DMS153 treated with DMSO at 0.1 percent for 48 hours (cell line): ENCODE results near the gene GOLGA1.
"Not testable (repeated sequence)": the region's sequence is repeated elsewhere in the genome, so short reads cannot be mapped to it uniquely, and the experiment has no call there.

Experiments used
- DNase-seq: peaks from one replicate; lab custom pipeline; 2025; ENCODE audit not compliant: unreplicated experiment; lab: John Stamatoyannopoulos, UW

GOLGA1 gene

DNA sequence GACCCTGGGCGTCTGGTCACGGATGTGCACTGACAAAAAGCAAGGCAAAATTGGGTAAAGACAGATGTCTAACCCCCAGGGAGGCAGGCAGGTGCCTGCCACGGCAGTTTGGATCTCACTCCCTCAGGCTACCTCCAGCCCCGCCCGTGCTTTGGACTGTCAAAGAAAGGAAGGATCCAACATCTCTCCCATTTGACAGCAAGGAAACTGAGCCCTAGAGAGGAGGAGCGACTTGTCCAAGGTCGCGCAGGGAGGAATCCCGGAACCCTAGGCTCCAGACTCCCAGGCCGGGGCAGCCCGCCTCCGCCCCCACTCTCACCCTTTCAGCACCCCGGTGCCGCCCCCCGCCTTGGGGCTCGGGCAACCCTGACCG lies 376 bp downstream of the GOLGA1 start:
- no peak for DNase-seq

DNA sequence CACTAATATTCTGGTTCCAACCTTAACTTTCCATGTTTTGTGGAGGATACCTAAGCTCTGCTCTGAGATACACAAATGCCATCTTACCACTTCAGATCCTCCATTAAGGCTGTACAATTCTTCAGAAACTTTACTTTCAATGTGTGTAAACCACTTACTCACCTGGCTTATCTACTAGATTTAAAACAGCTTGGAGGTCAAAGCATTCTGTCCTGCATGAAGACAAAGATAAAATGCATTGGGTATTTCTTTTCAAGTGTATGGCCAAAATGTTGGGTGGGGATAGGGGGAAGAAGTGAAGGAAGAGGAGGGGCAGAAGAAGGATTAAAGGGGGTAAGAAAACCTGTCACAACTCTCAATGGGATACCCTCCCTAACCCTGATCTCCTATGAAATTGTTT lies 939 bp downstream of the GOLGA1 start:
- DNase-seq, result no peak

DNA sequence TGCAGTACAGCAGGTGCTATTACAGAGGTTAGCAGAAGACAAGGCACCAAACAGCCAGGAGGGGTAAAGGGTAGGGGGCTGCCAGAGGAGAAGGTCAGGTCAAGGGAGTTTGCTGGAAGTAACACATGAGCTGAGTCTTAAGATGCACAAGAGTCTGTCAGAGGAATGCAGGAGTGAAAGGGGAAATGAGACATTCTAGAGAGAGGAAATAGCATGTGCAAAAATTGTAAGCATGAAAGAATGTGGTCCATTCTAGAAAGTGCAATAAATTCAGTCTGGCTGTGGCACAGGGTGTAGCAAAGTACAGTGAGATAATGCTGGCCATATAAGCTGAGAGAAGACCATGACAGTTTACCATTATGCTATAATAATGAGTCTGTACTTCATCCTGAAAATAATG lies 6.6 kb downstream of the GOLGA1 start:
- no peak for DNase-seq

DNA sequence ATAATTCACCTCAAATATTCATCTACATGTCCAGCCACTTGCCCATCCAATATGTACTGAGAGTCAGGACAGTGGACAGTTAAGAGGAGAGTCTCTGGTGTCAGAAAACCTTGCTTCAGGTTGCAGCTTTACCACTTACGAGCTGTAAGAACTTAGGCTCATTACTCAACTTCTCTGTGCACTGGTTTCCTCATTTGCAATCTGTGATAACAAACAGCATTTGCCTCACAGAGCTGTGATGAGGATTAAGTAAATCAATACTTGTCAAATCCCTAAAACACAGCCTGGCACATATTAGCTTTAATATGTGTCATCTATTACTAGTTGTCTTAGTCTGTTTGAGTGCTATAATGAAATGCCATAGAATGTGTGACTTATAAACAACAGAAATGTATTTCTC lies 8.6 kb downstream of the GOLGA1 start:
- no peak for DNase-seq

DNA sequence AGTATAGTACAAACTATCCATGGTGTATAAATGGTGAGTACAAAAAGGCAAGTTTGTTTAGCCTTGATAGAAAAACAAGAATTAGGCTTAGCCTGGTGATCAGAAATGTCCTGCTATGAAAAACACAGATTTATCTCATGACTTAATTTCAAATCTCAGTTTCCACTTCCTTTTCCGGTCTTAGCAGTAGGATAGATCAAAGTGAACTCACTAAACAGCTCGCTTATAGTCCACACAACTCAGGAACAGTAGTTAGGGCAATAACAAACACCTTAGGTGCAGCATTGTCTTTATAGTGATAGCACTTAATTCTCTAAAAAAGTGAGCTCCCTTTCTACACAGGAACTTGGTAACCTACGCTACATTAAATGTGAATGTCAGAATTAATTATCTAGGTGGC lies 11.4 kb downstream of the GOLGA1 start:
- no peak for DNase-seq

DNA sequence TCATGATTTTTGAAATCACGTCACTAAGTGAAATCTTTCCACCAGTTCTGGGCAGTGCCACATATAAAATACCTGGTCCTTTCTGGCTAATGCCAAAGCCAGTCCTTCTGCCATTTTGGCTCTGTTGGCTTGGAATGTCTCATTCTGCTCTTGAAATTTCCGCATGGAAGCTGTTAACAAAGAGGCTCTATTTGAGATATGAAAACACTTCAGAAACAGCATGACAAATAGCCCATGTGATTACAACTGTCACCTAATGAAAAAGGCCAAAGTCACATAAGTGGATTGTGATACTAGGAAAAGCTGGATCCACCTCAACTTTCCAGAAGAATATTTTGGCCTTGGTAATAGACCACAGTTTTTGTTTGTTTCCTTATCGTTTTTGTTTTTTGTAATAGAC lies 12.8 kb downstream of the GOLGA1 start:
- DNase-seq, result no peak

DNA sequence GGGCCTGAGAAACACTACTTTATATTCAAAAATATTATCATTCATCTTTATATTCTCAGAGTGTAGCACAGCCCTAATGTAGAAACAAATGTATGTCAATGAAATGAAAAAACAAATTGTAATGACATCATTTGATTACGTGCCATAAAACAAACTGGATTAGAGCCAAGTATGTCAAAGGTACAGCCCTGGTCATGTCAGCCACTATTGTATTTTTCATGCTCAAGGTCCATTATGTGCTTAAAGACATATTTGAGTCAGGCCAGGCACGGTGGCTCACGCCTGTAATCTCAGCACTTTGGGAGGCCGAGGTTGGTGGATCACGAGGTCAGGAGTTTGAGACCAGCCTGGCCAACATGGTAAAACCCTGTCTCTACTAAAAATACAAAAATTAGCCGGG lies 20.5 kb downstream of the GOLGA1 start:
- DNase-seq, result not testable (repeated sequence)

DNA sequence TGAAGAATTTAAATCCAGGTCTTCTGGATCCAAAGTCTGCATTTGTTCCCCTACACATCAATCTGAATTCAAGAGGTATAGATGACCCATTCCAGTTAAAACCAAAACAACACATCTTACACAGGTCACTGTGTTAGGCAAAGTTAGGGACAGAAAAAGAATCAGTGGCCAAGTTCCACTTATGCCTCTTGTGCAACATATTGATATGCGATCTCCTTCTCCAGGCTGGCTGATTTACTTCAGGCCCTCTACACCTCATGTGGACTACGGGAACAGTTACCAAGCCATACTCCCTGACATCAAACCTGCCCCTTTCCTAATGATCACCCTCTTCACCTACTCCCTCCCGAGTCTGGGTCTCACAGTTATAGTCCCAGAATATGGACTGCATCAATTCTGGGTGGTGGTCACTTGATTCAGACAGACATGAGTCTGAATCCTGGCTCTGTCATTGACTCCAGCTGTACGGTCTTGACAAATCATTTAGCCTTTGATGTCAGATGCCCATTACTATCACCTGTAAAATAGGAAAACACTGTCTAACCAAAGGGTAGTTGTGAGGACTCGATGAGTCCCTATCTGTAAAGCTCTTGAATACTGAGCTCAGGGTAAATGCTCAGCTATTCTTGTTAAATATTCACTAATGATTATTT lies 26.0 kb downstream of the GOLGA1 start:
- DNase-seq, result no peak

DNA sequence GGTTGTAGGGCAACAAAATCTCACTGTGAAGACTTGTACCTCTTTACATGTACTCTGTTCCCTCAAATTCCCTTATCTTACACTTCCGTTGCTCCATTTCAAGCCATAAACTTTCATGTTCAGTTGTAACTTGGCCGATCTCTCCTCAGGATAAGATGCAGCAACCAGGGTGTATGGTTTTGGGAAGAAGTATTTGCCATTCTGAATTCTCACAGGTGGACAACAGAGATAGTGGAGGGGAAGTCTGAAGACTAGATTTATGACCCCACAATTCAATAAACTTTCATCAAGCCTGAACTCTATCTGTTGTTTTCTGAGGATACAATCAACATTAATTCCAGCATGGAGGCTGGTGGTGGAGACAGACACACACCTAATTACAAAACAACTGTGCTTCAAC lies 27.5 kb downstream of the GOLGA1 start:
- no peak for DNase-seq

DNA sequence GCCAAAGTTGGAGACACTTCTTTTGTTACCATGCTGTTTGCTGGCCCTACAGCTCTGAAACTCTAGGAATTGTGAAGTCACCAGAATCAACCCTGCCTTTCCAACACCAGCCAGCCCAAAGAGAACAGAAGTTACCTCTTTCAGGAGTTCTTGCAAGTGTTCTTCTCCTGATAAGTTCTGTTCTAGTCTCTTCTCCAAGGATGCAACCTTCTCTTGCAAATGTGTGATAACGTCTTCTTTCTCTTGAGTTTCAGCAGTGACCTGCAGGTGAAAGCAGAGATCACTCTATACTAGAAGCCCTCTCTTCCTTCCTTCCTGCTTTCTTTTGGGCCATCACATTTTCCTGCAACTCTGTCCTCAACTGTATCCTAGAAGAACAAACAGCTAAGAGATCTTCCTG lies 29.1 kb downstream of the GOLGA1 start:
- no peak for DNase-seq

DNA sequence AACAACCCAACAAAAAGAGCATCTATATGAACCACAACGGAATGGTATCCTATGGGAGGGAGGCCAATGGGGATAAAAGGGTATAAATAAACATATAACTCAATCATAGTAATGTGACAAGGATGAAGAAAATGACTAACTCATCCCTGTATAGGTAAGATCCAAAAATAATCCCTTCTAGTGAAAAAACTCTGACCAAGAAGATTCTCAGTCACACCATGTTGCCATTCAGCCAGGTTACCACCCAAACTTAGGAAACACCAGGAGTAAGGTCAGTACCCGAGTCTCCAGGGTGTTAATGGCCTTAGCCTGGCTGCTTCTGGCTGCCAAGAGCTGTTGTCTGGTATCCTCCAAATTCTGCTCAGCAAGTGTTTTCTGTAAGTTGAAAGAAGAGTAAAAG lies 32.8 kb downstream of the GOLGA1 start:
- DNase-seq, result no peak

DNA sequence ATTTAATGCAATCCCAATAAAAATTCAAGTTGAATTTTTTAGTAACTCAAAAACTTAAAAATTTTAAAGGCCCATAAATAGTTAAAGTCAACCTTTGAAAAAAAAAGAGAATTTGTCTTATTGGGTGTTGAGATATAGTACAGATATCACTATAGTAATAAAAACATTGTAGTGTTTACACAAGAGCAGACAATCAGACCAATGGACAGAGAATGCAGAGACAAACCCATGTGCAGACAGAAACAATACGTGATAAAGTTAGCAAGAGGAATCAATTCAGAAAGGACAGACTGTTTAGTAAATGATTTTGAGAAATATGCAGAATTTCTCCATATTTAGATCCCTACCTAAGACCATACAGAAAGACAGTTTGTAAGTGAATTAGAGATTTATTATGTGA lies 33.9 kb downstream of the GOLGA1 start:
- no peak for DNase-seq

DNA sequence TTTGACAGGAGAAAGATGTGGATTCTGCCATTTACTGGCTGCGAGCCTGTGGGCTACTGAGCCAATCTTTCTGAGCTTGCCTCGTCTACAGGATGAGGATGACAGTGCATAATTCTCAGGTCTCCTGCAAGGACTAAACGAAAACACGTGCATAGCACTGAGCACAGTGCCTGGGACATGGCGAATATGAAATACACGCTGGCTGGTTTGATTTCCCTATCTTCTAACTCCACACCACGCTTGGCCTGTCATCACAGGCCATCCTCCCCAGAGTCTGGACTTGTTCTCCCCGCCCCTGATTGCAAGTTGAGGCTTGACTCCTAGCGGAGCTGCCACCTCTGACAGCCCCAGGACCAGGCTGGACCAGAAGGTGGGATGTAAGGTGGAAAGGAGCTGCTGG lies 41.0 kb downstream of the GOLGA1 start:
- no peak for DNase-seq

DNA sequence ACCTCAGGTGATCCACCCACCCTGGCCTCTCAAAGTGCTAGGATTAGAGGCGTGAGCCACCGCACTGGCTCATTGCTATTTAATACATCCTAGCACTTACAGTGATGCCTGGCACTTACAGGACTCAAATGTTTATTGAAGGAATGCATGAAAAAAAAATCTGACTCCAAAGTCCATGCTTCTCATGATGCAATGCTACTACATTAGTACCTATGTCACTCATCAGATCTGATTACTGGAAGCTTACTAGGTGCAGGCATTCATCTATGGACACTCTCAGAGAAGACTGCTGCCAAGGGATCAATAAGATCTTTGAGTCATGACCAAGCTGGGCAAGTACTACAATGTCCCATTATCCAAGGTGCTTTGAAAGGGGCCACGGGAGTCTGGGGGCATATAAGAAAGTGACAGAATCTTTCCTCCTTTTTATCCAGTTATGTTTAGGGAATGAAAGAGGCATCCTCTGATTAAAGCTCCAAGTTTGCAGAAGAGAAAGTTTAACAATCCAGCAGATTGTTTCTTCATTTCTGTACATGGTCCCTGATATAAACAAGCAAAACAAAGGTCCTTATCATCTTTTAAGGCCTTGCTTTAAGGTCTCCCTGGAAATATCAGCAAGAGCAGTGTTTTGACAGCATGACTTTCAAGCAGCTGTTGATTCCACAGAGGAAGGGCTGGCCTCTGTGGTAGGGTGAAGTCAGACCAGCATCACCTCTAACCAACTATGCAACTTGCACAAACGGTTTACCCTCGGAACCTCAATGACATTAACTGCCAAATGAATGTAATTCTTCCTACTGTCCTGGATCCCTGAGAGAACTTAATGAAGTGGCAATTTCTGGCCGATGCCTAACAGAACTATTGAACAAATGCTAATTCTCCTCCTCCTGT lies 43.1 kb downstream of the GOLGA1 start:
- DNase-seq, result no peak

DNA sequence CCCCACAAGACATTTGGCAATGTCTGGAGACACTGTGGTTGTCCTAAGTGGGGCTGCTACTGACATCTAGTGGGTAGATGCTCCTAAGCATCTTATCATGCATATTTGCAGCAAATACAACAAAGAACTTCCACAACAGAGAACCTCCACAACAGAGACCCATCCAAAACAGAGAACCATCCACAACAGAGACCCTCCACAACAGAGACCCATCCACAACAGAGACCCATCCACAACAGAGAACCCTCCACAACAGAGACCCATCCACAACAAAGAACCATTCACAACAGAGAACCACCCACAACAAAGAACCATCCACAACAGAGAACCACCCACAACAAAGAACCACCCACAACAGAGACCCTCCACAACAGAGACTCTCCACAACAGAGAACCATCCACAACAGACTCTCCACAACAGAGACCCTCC lies 46.1 kb downstream of the GOLGA1 start:
- DNase-seq, result no peak

DNA sequence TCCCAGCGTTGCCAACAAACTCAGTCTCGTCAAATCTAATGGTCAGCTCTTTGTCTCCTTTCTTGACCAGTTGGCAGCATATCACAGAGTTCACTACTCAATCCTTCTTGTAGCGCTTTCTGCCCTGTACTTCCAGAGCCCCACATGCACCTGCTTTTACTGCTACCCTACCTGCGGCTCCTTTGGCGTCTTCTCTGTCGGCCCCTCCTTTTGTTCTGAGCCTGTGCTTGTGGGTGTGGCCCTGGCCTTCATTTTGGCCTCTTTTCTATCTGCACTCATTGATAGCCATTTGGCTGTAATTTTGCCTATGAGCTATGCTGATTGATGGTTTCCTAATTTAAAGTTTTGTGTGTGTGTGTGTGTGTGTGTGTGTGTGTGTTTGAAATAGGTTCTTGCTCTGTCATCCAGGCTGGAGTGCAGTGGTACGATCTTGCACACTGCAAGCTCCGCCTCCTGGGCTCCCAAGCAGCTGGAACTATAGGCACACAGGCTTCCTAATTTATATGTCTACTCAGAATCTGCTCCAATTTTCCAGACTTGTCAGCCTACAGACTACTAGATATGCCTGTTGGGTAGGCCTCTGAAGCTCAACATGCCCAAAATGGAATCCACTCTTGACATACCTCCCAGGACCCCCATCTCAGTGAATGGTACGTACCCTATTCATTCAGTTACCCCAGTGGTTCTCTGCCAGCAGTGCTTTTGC lies 46.7 kb downstream of the GOLGA1 start:
- DNase-seq, result no peak

DNA sequence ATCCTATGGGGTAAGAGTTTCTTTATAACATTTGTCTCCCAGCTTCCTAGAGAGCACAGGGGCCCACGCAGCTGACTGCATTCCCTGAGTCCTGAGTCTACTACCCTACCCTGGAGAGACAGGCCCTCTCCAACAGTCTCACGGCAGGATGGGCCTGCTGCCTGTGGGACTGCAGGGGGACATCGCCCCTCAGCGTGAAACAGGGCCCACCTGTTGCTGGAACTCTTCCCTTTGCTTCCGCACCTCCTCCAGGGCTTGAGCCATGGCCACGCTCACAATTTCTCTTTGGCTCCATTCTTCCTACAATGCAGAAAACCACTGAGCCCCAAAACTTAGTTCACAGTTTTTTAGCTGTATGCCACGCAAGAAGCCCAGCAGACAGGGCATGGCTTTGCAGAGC lies 50.7 kb downstream of the GOLGA1 start:
- no peak for DNase-seq

DNA sequence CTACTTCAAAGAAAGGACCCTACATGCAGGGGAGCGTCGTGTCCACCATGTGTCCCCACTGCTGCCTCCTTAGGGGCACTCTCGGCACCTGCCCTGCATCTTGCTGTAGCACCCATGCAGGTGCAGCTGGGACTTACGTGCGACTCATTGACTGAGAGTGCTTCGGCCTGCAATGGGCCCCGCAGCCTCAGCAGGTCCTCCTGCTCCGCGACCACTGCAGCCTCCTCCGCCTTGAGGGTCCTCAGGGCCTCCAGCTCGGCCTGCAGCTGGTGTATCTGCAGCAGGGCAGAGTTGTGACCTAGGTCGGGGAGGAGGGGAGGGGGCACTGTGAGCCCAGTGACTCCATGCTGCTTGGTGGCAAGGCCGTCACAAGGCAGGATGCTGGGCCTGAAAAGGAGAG lies 51.9 kb downstream of the GOLGA1 start:
- DNase-seq, result no peak

DNA sequence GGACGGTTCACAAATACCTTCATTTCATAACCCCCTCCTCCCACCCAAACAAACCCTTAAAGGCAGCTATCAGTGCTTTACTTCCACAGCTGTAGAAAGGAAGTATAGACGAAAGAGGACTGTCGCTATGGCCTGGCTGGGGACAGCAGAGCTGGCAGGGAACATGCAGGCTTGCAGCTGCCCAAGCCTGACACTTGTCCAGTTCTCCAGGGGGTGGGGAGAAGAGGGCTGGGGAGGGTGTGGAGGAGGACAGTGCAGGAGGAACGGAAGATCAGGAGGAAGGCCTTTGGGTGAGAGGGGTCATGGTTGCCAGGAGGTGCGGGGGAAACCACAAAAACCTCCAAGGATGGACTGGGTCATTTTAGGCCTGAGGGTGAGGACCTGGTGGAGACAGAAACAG lies 53.1 kb downstream of the GOLGA1 start:
- no peak for DNase-seq

DNA sequence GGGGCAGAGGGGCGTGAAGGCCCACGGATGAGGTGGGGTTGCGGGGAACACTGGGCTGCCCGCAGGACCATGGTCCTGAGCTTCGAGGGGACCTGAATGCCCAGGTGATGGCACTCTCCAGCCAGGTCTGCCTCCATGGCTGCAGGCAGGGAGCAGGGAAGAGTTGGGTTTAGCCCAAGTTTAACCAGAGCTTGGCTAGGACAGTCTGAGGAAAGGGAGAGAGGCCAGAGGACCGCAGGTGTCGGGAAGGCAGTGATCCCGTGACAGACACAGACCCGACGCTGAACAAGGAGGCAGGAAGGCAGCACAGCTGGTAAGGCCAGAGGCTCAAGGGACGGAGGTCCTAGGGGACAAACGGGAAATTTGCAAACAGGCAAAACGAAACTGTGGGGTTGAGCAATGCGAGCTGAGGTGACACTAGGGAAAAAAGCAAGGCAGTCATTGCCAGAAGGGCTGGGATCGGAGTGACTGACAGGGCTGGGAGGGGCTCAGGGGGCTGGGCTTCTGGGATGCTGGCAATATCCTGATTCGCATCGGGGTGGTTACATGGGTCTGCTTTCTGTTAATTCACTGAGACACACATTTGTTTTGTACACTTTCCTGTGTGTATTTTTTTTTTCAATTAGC lies 53.9 kb downstream of the GOLGA1 start:
- no peak for DNase-seq

DNA sequence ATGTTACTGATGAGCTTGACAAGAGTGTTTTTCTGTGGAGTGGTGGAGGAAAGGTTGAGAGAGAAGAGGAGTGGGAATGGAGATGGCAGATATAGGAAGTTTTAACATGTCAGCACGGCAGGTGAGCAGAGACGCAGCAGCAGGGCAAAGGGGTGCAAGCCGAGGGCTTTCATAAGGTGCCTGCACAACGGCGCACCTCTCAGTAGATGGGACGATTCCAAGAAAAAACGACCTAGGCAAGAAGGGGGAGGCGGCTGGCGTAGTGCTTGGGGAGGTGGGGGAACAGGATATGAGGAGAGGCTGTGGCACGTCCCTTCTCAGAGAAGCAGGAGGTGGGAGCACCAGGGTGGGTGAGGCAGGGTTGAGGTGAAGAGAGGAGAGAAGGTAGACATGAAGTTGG lies 54.4 kb downstream of the GOLGA1 start:
- DNase-seq, result no peak

DNA sequence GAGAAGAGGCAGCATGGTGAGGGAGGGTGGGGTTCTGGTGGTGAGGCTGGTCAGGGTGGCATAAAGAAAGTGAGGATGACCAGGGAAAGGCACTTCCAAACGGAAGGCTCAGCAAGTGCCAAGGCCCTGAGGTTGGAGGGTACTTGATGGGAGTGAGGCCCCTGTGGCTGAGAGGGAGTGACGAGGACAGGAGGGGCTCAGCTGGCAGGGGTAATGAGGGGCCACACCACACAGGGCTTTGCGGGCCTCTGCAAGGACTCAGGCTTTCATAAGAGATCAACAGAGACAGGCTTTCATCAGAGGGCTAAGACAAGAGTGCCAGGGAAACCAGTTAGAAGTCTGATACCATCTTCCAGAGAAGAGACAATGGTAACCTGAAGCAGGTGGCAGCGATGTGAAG lies 55.3 kb downstream of the GOLGA1 start:
- no peak for DNase-seq
